Activated CD8-positive, alpha-beta T cell treated with anti-CD3 and anti-CD28 coated beads for 36 hours (primary cell): ENCODE measurements around the gene VTI1A. TPM values are rescaled to one million over a fixed set of nuclear protein-coding genes. Genes with fewer than 3 reads are reported as not detected.

Experiments used
- ATAC-seq: fragments of 200-7000 bp; cut with Tn5 transposase; one replicate; pipeline ENCODE4 v1.10.0; 2021; ENCODE audit warnings: mild to moderate bottlenecking, moderate library complexity
- CTCF ChIA-PET: fragments of 350-600 bp; sonication (Branson Sonifier 250); formaldehyde crosslinking; loops from one replicate; lab custom pipeline; 2021; ENCODE audit warnings: antibody characterized with exemption; lab: Charles Lee
- POLR2A ChIA-PET: fragments of 350-600 bp; sonication (Branson Sonifier 250); formaldehyde crosslinking; loops from one replicate; lab custom pipeline; 2021; ENCODE audit warnings: antibody characterized with exemption; lab: Charles Lee
- DNase-seq: peaks from one replicate; pipeline ENCODE4 v3.0.0-alpha.2; 2020
- H3K27ac Mint-ChIP-seq: one replicate; pipeline ENCODE4 v1.8.0; 2021; ENCODE audit warnings: mild to moderate bottlenecking, mixed read lengths
- H3K27me3 Mint-ChIP-seq: one replicate; pipeline ENCODE4 v1.8.0; 2021; ENCODE audit warnings: mixed read lengths
- H3K36me3 Mint-ChIP-seq: one replicate; pipeline ENCODE4 v1.8.0; 2021; ENCODE audit warnings: low read depth, mixed read lengths
- H3K4me1 Mint-ChIP-seq: one replicate; pipeline ENCODE4 v1.8.0; 2021; ENCODE audit warnings: low read depth, mixed read lengths
- H3K4me3 Mint-ChIP-seq: one replicate; pipeline ENCODE4 v1.8.0; 2021; ENCODE audit warnings: mild to moderate bottlenecking, moderate library complexity, mixed read lengths
- H3K9me3 Mint-ChIP-seq: one replicate; pipeline ENCODE4 v1.8.0; 2021; ENCODE audit warnings: mixed read lengths
- CTCF ChIP-seq: fragments of 200-600 bp; IDR thresholded peaks from one replicate; pipeline ENCODE4 v1.8.0; 2022; ENCODE audit warnings: antibody characterized with exemption, mild to moderate bottlenecking
- intact Hi-C: fragments of 100-400 bp; cut with micrococcal nuclease; formaldehyde crosslinking; loops from one replicate; pipeline ENCODE4 v1.10.0; 2022
- total RNA-seq, 2 experiments: library from RNA; stranded (reverse); gene quantifications; one replicate each; pipeline ENCODE4 v1.2.3, GENCODE V29; 2021

VTI1A gene
- total RNA-seq, 2 experiments from 2014 or later: 29.4 to 30.0 TPM

- H3K4me1 Mint-ChIP-seq: no peaks in the 10 kb centered on the region
- TF ChIP-seq CTCF: no peak
- ATAC-seq (no peak), DNase-seq (no peak)
- H3K27ac Mint-ChIP-seq: no peak overlapping the region
- ChIA-PET POLR2A (no interaction called here), CTCF (no interaction called here)
- intact Hi-C loops: no loop called here
- no peak overlapping the region for H3K4me3 Mint-ChIP-seq
- no peaks in the 10 kb centered on the region for H3K27me3 Mint-ChIP-seq
- H3K36me3 Mint-ChIP-seq: peaks cover 20% of the 10 kb centered on the region
- no peaks in the 10 kb centered on the region for H3K9me3 Mint-ChIP-seq
Measured at GRCh38 chr10:112738606-112739591, 291.9 kb downstream of the VTI1A start.

GRCh38 chr10:112739592-112740353 is 292.8 kb downstream of the VTI1A start:
- ChIA-PET CTCF (no interaction called here), POLR2A (no interaction called here)
- Mint-ChIP-seq H3K9me3 (no peaks in the 10 kb centered on the region), H3K4me1 (no peaks in the 10 kb centered on the region), H3K27me3 (no peaks in the 10 kb centered on the region), H3K36me3 (peaks cover 20% of the 10 kb centered on the region), H3K27ac (no peak overlapping the region), H3K4me3 (no peak overlapping the region)
- intact Hi-C loops: no loop called here
- no peak for TF ChIP-seq CTCF
- DNase-seq (no peak), ATAC-seq (no peak)

GRCh38 chr10:112741830-112742402 is 294.9 kb downstream of the VTI1A start:
- TF ChIP-seq CTCF: no peak
- intact Hi-C loops: no loop called here
- Mint-ChIP-seq H3K9me3 (no peaks in the 10 kb centered on the region), H3K27ac (no peak overlapping the region), H3K27me3 (no peaks in the 10 kb centered on the region), H3K4me3 (no peak overlapping the region), H3K36me3 (peaks cover 17% of the 10 kb centered on the region), H3K4me1 (no peaks in the 10 kb centered on the region)
- ATAC-seq (no peak), DNase-seq (no peak)
- ChIA-PET CTCF (no interaction called here), POLR2A (no interaction called here)

- Mint-ChIP-seq H3K4me3 (no peak overlapping the region), H3K36me3 (no peaks in the 10 kb centered on the region), H3K27me3 (no peaks in the 10 kb centered on the region), H3K4me1 (no peaks in the 10 kb centered on the region), H3K9me3 (no peaks in the 10 kb centered on the region), H3K27ac (no peak overlapping the region)
- intact Hi-C loops: no loop called here
- no peak for TF ChIP-seq CTCF
- ATAC-seq (no peak), DNase-seq (no peak)
- CTCF ChIA-PET: interaction anchor here (0.7 kb wide), 1 partner anchor 68 kb away, joined by 3 read pairs; no protein-coding TSS in a partner anchor
- POLR2A ChIA-PET: no interaction called here
Measured at GRCh38 chr10:112744181-112745096, 297.4 kb downstream of the VTI1A start.
